HK-2 (cell line): ENCODE results near the gene YIF1A.
"Not testable (repeated sequence)": the region's sequence is repeated elsewhere in the genome, so short reads cannot be mapped to it uniquely, and the experiment has no call there.

Experiments
- DNase-seq: peaks from one replicate; pipeline ENCODE4 v3.0.0-alpha.2; 2018; ENCODE audit not compliant: unreplicated experiment

The YIF1A gene

GRCh38 chr11:66286699-66287098 lies 2.2 kb downstream of the YIF1A start:
- no peak for DNase-seq

- DNase-seq, result no peak
Observed at GRCh38 chr11:66285250-66285947, 3.5 kb downstream of the YIF1A start.

DNA sequence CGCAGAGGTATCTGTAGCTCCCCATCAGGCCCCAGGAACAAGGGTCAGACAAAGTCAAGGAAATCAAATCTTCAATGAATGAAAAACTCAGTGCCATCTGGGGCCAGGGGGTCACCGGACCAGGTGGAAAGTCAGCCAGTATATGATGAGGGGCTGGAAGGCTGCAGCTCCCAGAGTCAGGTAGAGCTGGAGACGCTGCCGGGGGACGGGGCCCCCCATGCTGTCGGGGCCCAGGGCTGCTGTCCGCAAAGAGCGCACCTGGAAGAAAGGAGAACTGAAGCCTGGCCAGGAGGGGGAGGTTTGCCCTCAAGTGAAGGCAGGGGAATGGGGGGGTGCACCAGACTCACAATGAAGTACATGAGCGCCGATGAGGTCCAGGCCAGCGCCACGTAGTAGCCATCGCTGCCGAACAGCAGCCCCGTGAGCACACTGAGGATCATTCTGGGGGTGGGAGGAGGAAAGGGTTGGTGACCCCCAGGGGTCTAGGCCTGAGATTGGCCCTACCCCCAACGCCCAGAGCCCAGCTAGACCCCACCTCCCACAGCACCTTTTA lies 4.3 kb downstream of the YIF1A start:
- DNase-seq, result no peak

DNA sequence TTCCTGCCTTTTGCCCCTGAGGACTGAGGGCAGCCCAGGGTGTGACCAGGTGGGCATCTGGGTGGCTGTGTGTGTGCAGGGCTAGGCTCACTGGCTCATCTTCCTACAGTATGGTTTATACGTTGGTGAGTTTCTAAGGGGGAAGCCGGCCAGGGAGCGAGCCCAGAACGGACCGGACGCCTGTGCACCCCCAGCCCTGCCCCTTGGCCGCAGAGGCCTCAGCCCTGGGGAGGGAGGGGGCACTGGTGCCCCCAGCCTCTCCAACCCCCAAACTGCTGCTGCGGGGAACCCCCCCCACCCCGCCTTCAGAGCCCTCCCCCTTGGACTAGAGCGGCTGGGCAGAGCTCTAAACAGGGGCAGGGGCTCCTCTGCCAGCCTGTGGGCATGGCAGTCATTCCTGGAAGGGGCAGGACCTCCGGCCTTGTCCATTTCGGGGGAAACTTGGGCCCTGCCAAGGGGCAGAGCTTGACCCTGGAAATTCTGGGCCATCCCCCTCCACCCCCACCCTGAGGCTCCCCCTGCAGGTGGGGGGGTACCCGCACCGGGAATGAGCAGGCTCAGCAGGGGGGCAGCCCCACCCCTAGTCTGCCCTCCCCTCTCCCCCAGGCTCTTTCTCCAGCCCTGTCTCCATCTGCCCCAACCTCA lies 5.4 kb downstream of the YIF1A start:
- DNase-seq, result no peak

DNA sequence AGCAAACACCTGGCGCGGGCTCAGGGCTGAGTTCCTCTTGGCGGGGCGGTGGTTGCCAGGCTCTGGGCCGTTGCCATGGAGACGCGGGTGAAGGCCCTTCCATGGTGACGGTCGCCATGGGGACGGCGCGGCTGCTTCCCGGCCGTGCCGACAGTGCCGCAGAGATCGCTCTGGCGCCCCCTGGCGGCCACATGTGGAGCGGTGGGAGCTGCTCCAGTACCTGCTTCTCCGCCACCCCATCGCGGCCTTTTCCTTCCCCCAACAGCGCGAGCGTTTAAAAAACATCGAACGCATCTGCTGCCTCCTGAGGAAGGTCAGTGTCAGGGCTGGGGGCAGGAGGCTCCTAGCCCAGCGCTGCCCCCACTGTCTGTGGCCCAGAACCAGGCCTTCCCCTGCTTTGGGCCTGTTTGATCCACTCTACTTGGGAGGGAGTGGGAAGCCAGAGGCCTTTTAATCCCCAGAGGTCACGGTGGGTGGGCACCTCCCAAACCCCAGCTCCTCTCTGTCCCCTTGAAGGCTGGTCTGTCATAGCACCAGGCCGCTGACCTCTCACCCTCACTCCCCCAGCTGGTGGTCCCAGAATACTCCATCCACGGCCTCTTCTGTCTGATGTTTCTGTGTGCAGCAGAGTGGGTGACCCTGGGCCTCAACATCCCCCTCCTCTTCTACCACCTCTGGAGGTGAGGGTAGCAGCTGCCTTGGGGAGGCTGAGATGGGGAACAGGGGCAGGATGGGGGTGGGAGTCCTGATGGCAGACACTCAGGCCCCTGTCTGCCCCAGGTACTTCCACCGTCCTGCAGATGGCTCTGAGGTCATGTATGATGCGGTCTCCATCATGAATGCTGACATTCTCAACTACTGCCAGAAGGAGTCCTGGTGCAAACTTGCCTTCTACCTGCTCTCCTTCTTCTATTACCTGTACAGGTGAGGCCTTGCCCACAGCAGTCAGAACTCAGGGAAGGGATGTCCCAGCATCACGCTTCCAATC lies 6.2 kb downstream of the YIF1A start:
- peak; percentile 92 for DNase-seq

- DNase-seq, result no peak
Observed at GRCh38 chr11:66281776-66282467, 7.0 kb downstream of the YIF1A start.

DNA sequence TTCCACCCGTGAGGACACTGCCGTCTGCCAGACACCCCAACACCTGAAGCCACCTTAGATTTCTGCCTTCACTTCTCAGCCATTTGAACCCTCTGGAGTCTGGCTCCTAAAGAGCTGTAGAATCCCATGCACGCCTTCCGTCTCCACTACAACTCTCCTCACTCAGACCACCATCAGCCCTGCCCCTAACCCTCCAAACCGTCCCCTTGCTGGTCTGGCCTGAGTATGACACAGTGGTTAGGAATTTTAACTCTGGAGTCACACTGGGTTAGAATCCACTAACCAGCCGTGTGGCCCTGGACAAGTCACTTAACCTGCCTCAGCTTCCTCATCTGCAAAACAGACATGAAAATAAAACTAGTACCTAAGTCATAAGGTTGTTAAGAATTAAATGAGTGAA lies 7.9 kb downstream of the YIF1A start:
- DNase-seq, result no peak

GRCh38 chr11:66280428-66280827 lies 8.5 kb downstream of the YIF1A start:
- DNase-seq, result no peak

GRCh38 chr11:66279092-66279734 lies 9.7 kb downstream of the YIF1A start:
- DNase-seq, result no peak

GRCh38 chr11:66278363-66279091 lies 10.4 kb downstream of the YIF1A start:
- no peak for DNase-seq

GRCh38 chr11:66277471-66278362 lies 11.2 kb downstream of the YIF1A start, which contains the start of gene CNIH2:
Gene CNIH2 (plus strand): TSS chr11:66278175. CDS start chr11:66278457, 282 bp downstream.
- no peak for DNase-seq

DNA sequence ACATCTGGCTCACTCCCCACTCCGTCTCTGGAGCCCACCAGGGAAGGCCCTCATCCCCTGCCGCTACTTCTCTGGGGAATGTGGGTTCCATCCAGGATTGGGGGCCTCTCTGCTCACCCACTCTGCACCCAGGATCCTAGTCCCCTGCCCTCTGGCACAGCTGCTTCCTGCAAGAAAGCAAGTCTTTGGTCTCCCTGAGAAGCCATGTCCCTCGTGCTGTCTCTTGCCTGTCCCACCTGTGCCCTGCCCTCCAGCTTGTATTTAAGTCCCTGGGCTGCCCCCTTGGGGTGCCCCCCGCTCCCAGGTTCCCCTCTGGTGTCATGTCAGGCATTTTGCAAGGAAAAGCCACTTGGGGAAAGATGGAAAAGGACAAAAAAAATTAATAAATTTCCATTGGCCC lies 11.9 kb downstream of the YIF1A start:
- not testable (repeated sequence) for DNase-seq

- not testable (repeated sequence) for DNase-seq
Observed at GRCh38 chr11:66276619-66277018, 12.3 kb downstream of the YIF1A start.

DNA sequence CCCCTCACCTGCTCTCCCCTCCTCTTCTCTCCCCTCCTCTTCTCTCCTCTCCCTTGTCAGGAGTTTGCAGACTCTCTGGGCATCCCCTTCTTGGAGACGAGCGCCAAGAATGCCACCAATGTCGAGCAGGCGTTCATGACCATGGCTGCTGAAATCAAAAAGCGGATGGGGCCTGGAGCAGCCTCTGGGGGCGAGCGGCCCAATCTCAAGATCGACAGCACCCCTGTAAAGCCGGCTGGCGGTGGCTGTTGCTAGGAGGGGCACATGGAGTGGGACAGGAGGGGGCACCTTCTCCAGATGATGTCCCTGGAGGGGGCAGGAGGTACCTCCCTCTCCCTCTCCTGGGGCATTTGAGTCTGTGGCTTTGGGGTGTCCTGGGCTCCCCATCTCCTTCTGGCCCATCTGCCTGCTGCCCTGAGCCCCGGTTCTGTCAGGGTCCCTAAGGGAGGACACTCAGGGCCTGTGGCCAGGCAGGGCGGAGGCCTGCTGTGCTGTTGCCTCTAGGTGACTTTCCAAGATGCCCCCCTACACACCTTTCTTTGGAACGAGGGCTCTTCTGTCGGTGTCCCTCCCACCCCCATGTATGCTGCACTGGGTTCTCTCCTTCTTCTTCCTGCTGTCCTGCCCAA lies 12.8 kb downstream of the YIF1A start:
- no peak for DNase-seq

DNA sequence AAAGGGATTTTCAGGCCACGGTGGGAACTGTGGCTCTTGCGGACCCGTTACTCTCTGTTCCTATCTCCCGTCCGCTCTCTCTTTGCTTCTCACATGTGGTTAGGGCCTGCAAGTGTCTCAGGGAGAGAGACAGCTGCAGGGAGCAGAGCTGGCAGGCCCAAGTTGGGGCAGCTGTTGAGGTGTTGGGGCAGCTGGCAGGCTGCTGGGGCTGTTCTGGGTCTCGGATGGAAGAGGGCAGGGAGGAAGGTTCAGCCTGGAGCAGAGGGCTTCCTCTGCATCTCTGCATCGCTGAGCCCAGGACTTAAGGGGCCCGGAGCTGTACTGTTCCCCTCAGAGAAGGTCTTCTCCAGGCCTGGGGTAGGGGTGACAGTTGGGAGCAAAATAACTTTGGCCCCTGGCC lies 13.5 kb downstream of the YIF1A start:
- DNase-seq, result no peak

- DNase-seq, result no peak
Observed at GRCh38 chr11:66274219-66274618, 14.7 kb downstream of the YIF1A start.

DNA sequence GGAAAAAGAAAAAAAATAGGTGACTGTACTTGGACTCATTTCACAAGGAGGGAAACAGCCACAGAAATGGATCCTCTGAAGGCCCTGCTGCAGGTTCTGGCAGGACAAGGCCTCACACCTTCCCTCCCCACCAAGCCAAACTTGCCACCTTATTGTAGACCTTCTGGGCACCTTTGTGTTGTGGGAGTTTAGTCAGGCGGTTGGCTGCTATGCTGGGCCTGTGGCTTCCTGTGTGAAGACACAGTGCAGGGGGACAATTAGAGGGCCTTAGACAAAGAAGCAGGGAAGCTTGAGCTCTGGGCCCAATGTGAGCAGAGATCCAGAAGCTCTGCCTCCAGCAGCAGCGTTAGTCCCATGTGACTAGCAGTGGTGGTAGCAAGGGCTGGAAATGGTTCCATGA lies 16.3 kb downstream of the YIF1A start:
- no peak for DNase-seq

DNA sequence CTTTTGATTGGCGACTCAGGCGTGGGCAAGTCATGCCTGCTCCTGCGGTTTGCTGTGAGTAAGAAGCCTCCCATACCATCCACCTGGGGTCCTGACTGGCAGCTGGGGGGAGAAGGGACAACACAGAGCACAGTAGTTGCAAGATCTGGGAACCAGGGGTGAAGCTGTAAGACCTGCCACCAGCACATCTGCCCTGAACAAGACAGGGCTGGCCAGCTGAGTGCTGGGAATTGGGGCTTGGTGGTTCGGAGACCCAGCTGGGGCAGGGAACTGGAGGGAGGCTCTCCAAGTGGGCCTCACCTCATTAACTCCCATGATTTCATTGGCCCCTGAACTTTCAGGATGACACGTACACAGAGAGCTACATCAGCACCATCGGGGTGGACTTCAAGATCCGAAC lies 17.1 kb downstream of the YIF1A start:
- DNase-seq, result no peak
